Breast epithelium (tissue), 3 donors: Measurements from ENCODE around the gene FARSB.
A peak's percentile ranks its signal among the peaks of the same experiment; 100 is the strongest.

ENCODE experiments used
- CTCF ChIP-seq, 3 donors: fragments of 450-650 bp; IDR thresholded peaks; one replicate each; pipeline ENCODE4 v1.5.1; 2016 to 2017; ENCODE audit warnings: antibody characterized with exemption in 3 of 3, mild to moderate bottlenecking in 3 of 3, moderate library complexity in 3 of 3
- POLR2A ChIP-seq: fragments of 450-650 bp; IDR thresholded peaks from one replicate; pipeline ENCODE4 v1.6.1; 2016; ENCODE audit warnings: antibody characterized with exemption, mild to moderate bottlenecking, moderate library complexity

- TF ChIP-seq CTCF (IDR thresholded peaks at IDR 0.05) (peak; percentile 27 to 59 (median 39)), POLR2A (no peak)
Observed at GRCh38 chr2:222613715-222614331, 42.1 kb downstream of the FARSB start.
